ENCODE measurements around the gene FHOD3. TPM values are rescaled to one million over a fixed set of nuclear protein-coding genes. Genes with fewer than 3 reads are reported as not detected.
A peak's percentile ranks its signal among the peaks of the same experiment; 100 is the strongest.

Gene FHOD3
- total RNA-seq, 1 experiment from 2014 or later: 10.6 TPM

GRCh38 chr18:36415625-36416024, 118.1 kb downstream of the FHOD3 start:
- TF ChIP-seq EZH2 (IDR thresholded peaks at IDR 0.05; ENCODE audit: low read depth): no peak
- no peak for TF ChIP-seq CTCF (conservative IDR thresholded peaks at IDR 0.05)
- intact Hi-C loops (cut with micrococcal nuclease; ENCODE audit: unreplicated experiment): no loop called here

GRCh38 chr18:36419188-36419899, 121.8 kb downstream of the FHOD3 start:
- H3K9me2 ChIP-seq (ENCODE audit: insufficient read depth): no peaks in the 10 kb centered on the region
- no peak for TF ChIP-seq CTCF (conservative IDR thresholded peaks at IDR 0.05)
- no peaks in the 10 kb centered on the region for H3K79me2 ChIP-seq (ENCODE audit: low read depth)
- no peak overlapping the region for H2AFZ ChIP-seq
- H3K4me3 ChIP-seq: no peak overlapping the region
- no peaks in the 10 kb centered on the region for H3F3A ChIP-seq (ENCODE audit: insufficient read depth, low read depth)
- no peaks in the 10 kb centered on the region for H3K9me3 ChIP-seq (ENCODE audit: insufficient read depth, low read depth)
- no peak overlapping the region for H3K4me2 ChIP-seq
- no peaks in the 10 kb centered on the region for H3K36me3 ChIP-seq (ENCODE audit: low read depth)
- intact Hi-C loops (cut with micrococcal nuclease; ENCODE audit: unreplicated experiment): no loop called here
- H3K27me3 ChIP-seq (ENCODE audit: insufficient read depth, low read depth): no peaks in the 10 kb centered on the region
- BruUV-seq (replicated peaks): no TSS peak
- H3K27ac ChIP-seq: no peak overlapping the region
- H3K4me1 ChIP-seq (replicated peaks; ENCODE audit: insufficient read depth): peaks cover 4% of the 10 kb centered on the region; the same call in 1 of the 2 replicates
- no peaks in the 10 kb centered on the region for H4K20me1 ChIP-seq (ENCODE audit: insufficient read depth)
- no peak for DNase-seq
- ChIA-PET POLR2A (ENCODE audit: unreplicated experiment) (interaction anchor here (0.5 to 0.7 kb wide), 2 partner anchors 229 to 407 kb away, joined by 3 to 4 read pairs; no protein-coding TSS in a partner anchor), CTCF (no interaction called here)

More at GRCh38 chr18:36415625-36416024, 118.1 kb downstream of the FHOD3 start:
- Histone ChIP-seq H3F3A (ENCODE audit: insufficient read depth, low read depth) (no peaks in the 10 kb centered on the region), H2AFZ (no peak overlapping the region), H4K20me1 (ENCODE audit: insufficient read depth) (no peaks in the 10 kb centered on the region), H3K4me3 (no peak overlapping the region), H3K36me3 (ENCODE audit: low read depth) (no peaks in the 10 kb centered on the region), H3K9me2 (ENCODE audit: insufficient read depth) (no peaks in the 10 kb centered on the region), H3K4me2 (no peak overlapping the region), H3K27ac (no peak overlapping the region), H3K79me2 (ENCODE audit: low read depth) (no peaks in the 10 kb centered on the region), H3K4me1 (replicated peaks; ENCODE audit: insufficient read depth) (peaks cover 4% of the 10 kb centered on the region; the same call in 1 of the 2 replicates), H3K27me3 (ENCODE audit: insufficient read depth, low read depth) (no peaks in the 10 kb centered on the region), H3K9me3 (ENCODE audit: insufficient read depth, low read depth) (no peaks in the 10 kb centered on the region)
- CTCF ChIA-PET: no interaction called here
- DNase-seq: no peak
- POLR2A ChIA-PET (ENCODE audit: unreplicated experiment): interaction anchor here (0.6 kb wide), 1 partner anchor 47 kb away, joined by 4 read pairs; no protein-coding TSS in a partner anchor
- no TSS peak for BruUV-seq (replicated peaks)

GRCh38 chr18:36419900-36420531, 122.5 kb downstream of the FHOD3 start:
- no peak overlapping the region for H3K4me2 ChIP-seq
- H3K27ac ChIP-seq: peak overlapping the region; percentile 26; the same call in 1 of the 2 replicates
- peak in 1 of 2 experiments; percentile 13 for DNase-seq
- no TSS peak for BruUV-seq (replicated peaks)
- no peaks in the 10 kb centered on the region for H4K20me1 ChIP-seq (ENCODE audit: insufficient read depth)
- intact Hi-C loops (cut with micrococcal nuclease; ENCODE audit: unreplicated experiment): no loop called here
- TF ChIP-seq EZH2 (IDR thresholded peaks at IDR 0.05; ENCODE audit: low read depth) (no peak), CTCF (conservative IDR thresholded peaks at IDR 0.05) (no peak)
- H2AFZ ChIP-seq: no peak overlapping the region
- H3K4me1 ChIP-seq (replicated peaks; ENCODE audit: insufficient read depth): peaks cover 4% of the 10 kb centered on the region; the same call in 1 of the 2 replicates
- H3F3A ChIP-seq (ENCODE audit: insufficient read depth, low read depth): no peaks in the 10 kb centered on the region
- H3K4me3 ChIP-seq: no peak overlapping the region
- no peaks in the 10 kb centered on the region for H3K27me3 ChIP-seq (ENCODE audit: insufficient read depth, low read depth)
- H3K9me3 ChIP-seq (ENCODE audit: insufficient read depth, low read depth): no peaks in the 10 kb centered on the region
- H3K9me2 ChIP-seq (ENCODE audit: insufficient read depth): no peaks in the 10 kb centered on the region
- no peaks in the 10 kb centered on the region for H3K79me2 ChIP-seq (ENCODE audit: low read depth)
- H3K36me3 ChIP-seq (ENCODE audit: low read depth): no peaks in the 10 kb centered on the region
- ChIA-PET POLR2A (ENCODE audit: unreplicated experiment) (interaction anchor here (0.5 kb wide), 1 partner anchor 229 kb away, joined by 3 read pairs; no protein-coding TSS in a partner anchor), CTCF (no interaction called here)

All from PC-9 (cell line).